Panc1 (cell line): ENCODE results near the gene GPHN. TPM values are rescaled to one million over a fixed set of nuclear protein-coding genes. Genes with fewer than 3 reads are reported as not detected.

ENCODE experiments used
- ATAC-seq: fragments of 200-7000 bp; cut with Tn5 transposase; 2 replicates; pipeline ENCODE4 v1.9.1; 2020; ENCODE audit warnings: mild to moderate bottlenecking, moderate library complexity
- BruUV-seq: library from RNA; stranded (reverse); fragments of 400-500 nt; replicated peaks from 2 replicates; lab custom pipeline; 2021; lab: Mats Ljungman, UMichigan
- CTCF ChIA-PET: fragments of 300-600 bp; sonication (Branson Sonifier 250); formaldehyde crosslinking; loops from one replicate; lab custom pipeline; 2022; ENCODE audit warnings: antibody characterized with exemption; lab: Charles Lee
- POLR2A ChIA-PET: fragments of 300-600 bp; sonication (Branson Sonifier 250); formaldehyde crosslinking; loops from one replicate; lab custom pipeline; 2022; ENCODE audit warnings: antibody characterized with exemption; lab: Charles Lee
- DNase-seq: peaks from one replicate; pipeline ENCODE4 v3.0.0-alpha.2; 2010; ENCODE audit warnings: low read depth, low spot score
- H3K27ac ChIP-seq: 2 replicates; pipeline ENCODE4 v1.5.1; 2011; ENCODE audit warnings: mild to moderate bottlenecking, low read length, inconsistent platforms
- H3K27me3 ChIP-seq: fragments of 200-500 bp; sonication (Bioruptor generic); 2 replicates; pipeline ENCODE4 v1.6.0; 2014; ENCODE audit warnings: low read length, inconsistent platforms; ENCODE audit not compliant: control insufficient read depth, insufficient read depth
- H3K36me3 ChIP-seq: fragments of 200-500 bp; sonication (Bioruptor generic); 2 replicates; pipeline ENCODE4 v1.5.1; 2014; ENCODE audit warnings: inconsistent platforms, mild to moderate bottlenecking, low read length, moderate library complexity; ENCODE audit not compliant: control insufficient read depth, insufficient read depth
- H3K4me1 ChIP-seq: 2 replicates; pipeline ENCODE4 v1.5.1; 2011; ENCODE audit warnings: inconsistent platforms, mild to moderate bottlenecking, low read length, moderate library complexity; ENCODE audit not compliant: control insufficient read depth, insufficient read depth
- H3K4me3 ChIP-seq, 2 experiments: 2 replicates each; pipeline ENCODE4 v1.5.1; 2011 to 2012; ENCODE audit warnings: low read depth in 2 of 2, low read length in 2 of 2, mild to moderate bottlenecking in 2 of 2, inconsistent platforms in 1 of 2, moderate library complexity in 1 of 2
- H3K9me3 ChIP-seq: fragments of 200-500 bp; sonication (Bioruptor generic); 2 replicates; pipeline ENCODE4 v1.5.1; 2014; ENCODE audit warnings: low read depth, mild to moderate bottlenecking, inconsistent platforms, low read length, moderate library complexity; ENCODE audit not compliant: control insufficient read depth, insufficient read depth
- CTCF ChIP-seq: fragments of 450-650 bp; IDR thresholded peaks from 2 replicates; pipeline ENCODE4 v1.5.1; 2017; ENCODE audit warnings: mild to moderate bottlenecking
- POLR2AphosphoS5 ChIP-seq: IDR thresholded peaks from 2 replicates; pipeline ENCODE4 v1.6.1; 2012; ENCODE audit warnings: mild to moderate bottlenecking, low read depth, low read length, moderate library complexity
- REST ChIP-seq, 2 experiments: IDR thresholded peaks; 2 replicates each; pipeline ENCODE4 v1.6.1; 2011 to 2012; ENCODE audit warnings: low read depth in 2 of 2, control low read depth in 1 of 2, low read length in 1 of 2, mild to moderate bottlenecking in 1 of 2, moderate library complexity in 1 of 2; ENCODE audit not compliant: insufficient read depth in 1 of 2
- SIN3A ChIP-seq: IDR thresholded peaks from 2 replicates; pipeline ENCODE4 v1.6.1; 2012; ENCODE audit warnings: low read depth, mild to moderate bottlenecking, low read length, moderate library complexity, borderline replicate concordance; ENCODE audit not compliant: insufficient read depth
- TCF7L2 ChIP-seq: IDR thresholded peaks from 2 replicates; pipeline ENCODE4 v1.6.1; 2011; ENCODE audit warnings: mild to moderate bottlenecking, low read depth, low read length, inconsistent platforms
- in situ Hi-C: cut with HindIII; loops from 2 replicates; pipeline ENCODE4 v1.10.0; 2016; ENCODE audit warnings: low sequenced_read_pairs, low pct_unique_long_range_greater_than_20kb
- intact Hi-C: fragments of 100-400 bp; cut with micrococcal nuclease; formaldehyde crosslinking; loops from one replicate; pipeline ENCODE4 v1.10.0; 2022; ENCODE audit not compliant: unreplicated experiment
- total RNA-seq: library from RNA; stranded (reverse); gene quantifications from one replicate; pipeline ENCODE4 v1.2.1, GENCODE V29; 2021; ENCODE audit not compliant: unreplicated experiment

The GPHN gene
- total RNA-seq, 1 experiment from 2014 or later, result 26.6 TPM

- in situ Hi-C loops, result no loop called here
- CTCF ChIA-PET, result no interaction called here
- no peak for TF ChIP-seq SIN3A
- TF ChIP-seq REST (IDR thresholded peaks at IDR 0.05; ENCODE audit: insufficient read depth in 1 of 2, low read depth in 2 of 2, low read length in 1 of 2), result no peak
- TF ChIP-seq TCF7L2, result no peak
- no peak for TF ChIP-seq CTCF
- no peak for TF ChIP-seq POLR2AphosphoS5
- Histone ChIP-seq H3K9me3 (no peaks in the 10 kb centered on the region), H3K36me3 (no peaks in the 10 kb centered on the region), H3K27me3 (no peaks in the 10 kb centered on the region), H3K4me3 (no peak overlapping the region), H3K4me1 (no peaks in the 10 kb centered on the region), H3K27ac (no peak overlapping the region)
- no peak for ATAC-seq
- BruUV-seq, result no TSS peak
- DNase-seq, result no peak
- POLR2A ChIA-PET, result interaction anchor here (0.6 kb wide), 1 partner anchor 670 kb away, joined by 3 read pairs; no protein-coding TSS in a partner anchor
- intact Hi-C loops, result no loop called here
Measured at GRCh38 chr14:66483322-66483721, 24.6 kb upstream of the GPHN start.

GRCh38 chr14:66485029-66485428 is 22.9 kb upstream of the GPHN start:
- POLR2A ChIA-PET, result no interaction called here
- ATAC-seq (no peak), DNase-seq (no peak)
- TF ChIP-seq REST (IDR thresholded peaks at IDR 0.05; ENCODE audit: insufficient read depth in 1 of 2, low read depth in 2 of 2, low read length in 1 of 2) (no peak), SIN3A (no peak), TCF7L2 (no peak), CTCF (no peak), POLR2AphosphoS5 (no peak)
- H3K36me3 ChIP-seq, result no peaks in the 10 kb centered on the region
- intact Hi-C loops (no loop called here), in situ Hi-C loops (no loop called here)
- no peaks in the 10 kb centered on the region for H3K4me1 ChIP-seq
- H3K27ac ChIP-seq, result no peak overlapping the region
- H3K9me3 ChIP-seq, result no peaks in the 10 kb centered on the region
- CTCF ChIA-PET, result no interaction called here
- no peak overlapping the region for H3K4me3 ChIP-seq
- H3K27me3 ChIP-seq, result no peaks in the 10 kb centered on the region
- no TSS peak for BruUV-seq
